HG03439 (cell line): ENCODE results near the gene CLEC10A.
"Not testable (repeated sequence)": the region's sequence is repeated elsewhere in the genome, so short reads cannot be mapped to it uniquely, and the experiment has no call there.

Experiments used
- ATAC-seq: cut with Tn5 transposase; IDR thresholded peaks from one replicate; pipeline ENCODE4 v1.9.1; 2021; ENCODE audit warnings: mild to moderate bottlenecking, moderate library complexity; ENCODE audit not compliant: unreplicated experiment

The CLEC10A gene

GRCh38 chr17:7108981-7109380, 28.9 kb upstream of the CLEC10A start:
- ATAC-seq = no peak

GRCh38 chr17:7108560-7108925, 28.5 kb upstream of the CLEC10A start:
- no peak for ATAC-seq

GRCh38 chr17:7107795-7108559, 27.9 kb upstream of the CLEC10A start:
- no peak for ATAC-seq

- no peak for ATAC-seq
Observed at GRCh38 chr17:7107012-7107754, 27.1 kb upstream of the CLEC10A start.

GRCh38 chr17:7102421-7102820, 22.4 kb upstream of the CLEC10A start:
- ATAC-seq = no peak

- ATAC-seq = no peak
Observed at GRCh38 chr17:7101531-7101930, 21.5 kb upstream of the CLEC10A start.

- ATAC-seq = not testable (repeated sequence)
Observed at GRCh38 chr17:7100641-7101379, 20.8 kb upstream of the CLEC10A start.

GRCh38 chr17:7098802-7099459, 18.9 kb upstream of the CLEC10A start:
- no peak for ATAC-seq

- ATAC-seq = no peak
Observed at GRCh38 chr17:7097940-7098339, 17.9 kb upstream of the CLEC10A start.

GRCh38 chr17:7095625-7096024, 15.6 kb upstream of the CLEC10A start:
- ATAC-seq = no peak

GRCh38 chr17:7094652-7095019, 14.6 kb upstream of the CLEC10A start:
- ATAC-seq = no peak

GRCh38 chr17:7091311-7092005, 11.4 kb upstream of the CLEC10A start:
- ATAC-seq = not testable (repeated sequence)

- ATAC-seq = not testable (repeated sequence)
Observed at GRCh38 chr17:7089570-7089969, 9.5 kb upstream of the CLEC10A start.

- ATAC-seq = not testable (repeated sequence)
Observed at GRCh38 chr17:7088442-7088841, 8.4 kb upstream of the CLEC10A start.

GRCh38 chr17:7084088-7084487, 4.0 kb upstream of the CLEC10A start:
- no peak for ATAC-seq

GRCh38 chr17:7083592-7083991, 3.5 kb upstream of the CLEC10A start:
- ATAC-seq = no peak

- ATAC-seq = no peak
Observed at GRCh38 chr17:7081341-7082062, 1.5 kb upstream of the CLEC10A start.

- ATAC-seq = no peak
Observed at GRCh38 chr17:7080456-7081041, 498 bp upstream of the CLEC10A start.

GRCh38 chr17:7078711-7079110, 1.3 kb downstream of the CLEC10A start:
- ATAC-seq = no peak
